HG02571 (cell line): ENCODE data around the gene LTBP4.

Experiments
- ATAC-seq: cut with Tn5 transposase; IDR thresholded peaks from one replicate; pipeline ENCODE4 v1.9.1; 2021; ENCODE audit warnings: mild to moderate bottlenecking, moderate library complexity; ENCODE audit not compliant: unreplicated experiment

Gene LTBP4

DNA sequence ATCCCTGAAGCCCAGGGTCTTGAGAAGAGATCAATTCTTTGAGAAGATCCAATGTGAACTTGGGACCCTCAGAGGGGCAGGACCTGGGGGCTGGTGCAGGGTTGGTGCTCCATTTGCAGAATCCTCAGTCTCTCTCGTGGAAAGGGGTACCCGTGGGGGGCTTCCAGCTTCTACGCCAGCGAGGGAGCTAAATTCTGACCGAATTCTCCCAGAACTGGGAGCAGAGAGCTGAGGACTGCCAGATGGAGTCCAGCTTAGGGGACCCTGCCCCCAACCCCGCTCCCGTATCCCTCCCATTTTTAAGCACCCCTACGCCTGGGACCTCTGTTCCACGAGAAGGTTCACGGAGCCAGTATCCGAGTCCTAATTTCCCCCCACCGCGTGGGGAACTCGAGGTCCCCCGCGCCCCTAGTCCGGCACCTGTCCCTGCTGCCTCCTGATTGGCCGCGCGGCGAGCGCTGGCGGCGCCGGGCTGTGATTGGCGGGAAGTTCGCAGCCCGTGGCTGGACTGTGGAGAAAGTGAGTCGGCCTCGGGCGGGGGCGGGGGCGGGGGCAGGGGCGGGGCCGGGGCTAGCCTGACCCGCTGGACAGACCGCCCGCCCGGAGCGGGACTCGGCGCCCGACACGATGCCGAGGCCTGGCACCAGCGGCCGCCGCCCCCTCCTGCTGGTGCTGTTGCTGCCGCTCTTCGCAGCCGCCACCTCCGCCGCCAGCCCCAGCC lies 4.4 kb upstream of the LTBP4 start:
- ATAC-seq: no peak

DNA sequence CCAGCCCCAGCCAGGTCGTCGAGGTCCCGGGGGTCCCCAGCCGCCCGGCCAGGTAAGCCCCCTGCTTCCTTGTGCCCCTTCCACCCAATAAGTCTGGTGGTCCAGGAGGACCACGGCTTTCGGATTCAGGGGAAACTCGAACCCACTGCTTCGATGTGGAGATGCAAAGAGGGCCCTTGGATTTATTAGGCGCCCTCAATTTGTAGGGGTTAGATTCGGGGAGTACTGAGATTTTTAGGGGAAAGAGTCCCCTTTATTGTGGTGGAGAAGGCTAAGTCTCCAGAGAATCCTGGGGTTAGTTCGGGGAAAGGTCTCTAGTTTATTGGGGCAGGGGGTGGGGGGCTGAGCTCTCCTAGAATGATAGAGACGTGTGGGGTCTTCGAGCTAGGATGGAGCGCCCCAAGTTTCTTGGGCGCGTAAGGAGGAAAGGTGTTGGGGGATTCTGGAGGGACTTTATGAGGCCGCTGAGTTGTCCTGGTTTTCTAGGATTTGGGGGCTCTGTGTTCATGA lies 3.8 kb upstream of the LTBP4 start:
- no peak for ATAC-seq

DNA sequence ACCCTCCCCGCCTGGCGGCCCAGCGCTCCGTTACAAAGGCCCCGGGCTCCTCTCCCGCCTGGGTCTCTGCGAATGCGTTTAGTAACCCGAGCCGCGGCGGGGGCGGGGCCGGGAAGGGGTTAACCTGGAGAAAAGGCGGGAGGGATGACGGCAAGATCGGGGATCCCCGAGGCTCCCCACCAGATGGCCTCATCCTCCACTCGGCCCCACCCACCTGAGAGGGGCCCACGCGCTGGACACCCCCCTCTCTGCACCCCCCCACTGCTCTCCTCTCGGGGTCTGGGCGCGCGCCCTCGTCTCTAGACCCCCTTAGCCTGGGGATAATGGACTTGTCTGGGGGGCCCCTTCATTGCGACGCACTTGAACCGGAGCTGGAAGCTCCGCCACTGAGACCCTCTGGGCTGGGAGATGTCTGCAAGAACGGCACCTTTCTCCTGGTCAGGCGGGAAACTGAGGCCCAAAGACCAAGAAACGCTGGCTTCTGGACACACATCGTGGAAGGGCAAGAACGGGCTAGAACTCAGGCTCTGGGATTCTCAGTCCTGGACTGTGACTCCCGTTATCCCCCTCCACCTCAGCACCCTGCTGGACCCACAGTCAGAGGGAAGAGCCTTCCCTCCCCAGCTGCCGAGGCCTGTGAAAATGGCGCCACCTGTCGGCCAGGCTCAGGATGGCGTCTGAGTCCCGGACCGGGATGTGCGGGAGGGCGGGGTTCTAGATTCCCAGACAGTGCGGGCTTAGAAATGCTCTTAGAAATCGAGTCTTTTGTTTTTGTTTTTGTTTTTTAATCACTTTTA lies 2.9 kb upstream of the LTBP4 start:
- no peak for ATAC-seq

DNA sequence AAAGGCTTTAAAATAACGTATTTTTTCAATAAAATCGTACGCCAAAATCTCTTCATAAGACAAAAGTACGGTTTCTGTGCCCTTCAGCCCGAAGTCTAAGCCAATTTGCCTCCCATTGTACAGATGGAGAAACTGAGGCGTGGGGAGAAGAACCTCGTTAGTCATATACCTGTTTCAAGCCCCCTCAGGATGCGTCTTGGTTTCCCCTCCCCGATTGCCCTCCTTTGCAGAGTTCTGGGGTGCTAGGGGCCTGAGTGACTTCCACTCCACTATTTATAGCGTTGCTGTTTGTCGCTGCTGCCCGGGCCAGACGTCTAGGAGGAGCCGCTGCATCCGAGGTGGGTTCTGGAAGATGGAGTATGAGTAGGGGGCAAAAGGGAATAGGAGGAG lies 2.3 kb upstream of the LTBP4 start:
- no peak for ATAC-seq

DNA sequence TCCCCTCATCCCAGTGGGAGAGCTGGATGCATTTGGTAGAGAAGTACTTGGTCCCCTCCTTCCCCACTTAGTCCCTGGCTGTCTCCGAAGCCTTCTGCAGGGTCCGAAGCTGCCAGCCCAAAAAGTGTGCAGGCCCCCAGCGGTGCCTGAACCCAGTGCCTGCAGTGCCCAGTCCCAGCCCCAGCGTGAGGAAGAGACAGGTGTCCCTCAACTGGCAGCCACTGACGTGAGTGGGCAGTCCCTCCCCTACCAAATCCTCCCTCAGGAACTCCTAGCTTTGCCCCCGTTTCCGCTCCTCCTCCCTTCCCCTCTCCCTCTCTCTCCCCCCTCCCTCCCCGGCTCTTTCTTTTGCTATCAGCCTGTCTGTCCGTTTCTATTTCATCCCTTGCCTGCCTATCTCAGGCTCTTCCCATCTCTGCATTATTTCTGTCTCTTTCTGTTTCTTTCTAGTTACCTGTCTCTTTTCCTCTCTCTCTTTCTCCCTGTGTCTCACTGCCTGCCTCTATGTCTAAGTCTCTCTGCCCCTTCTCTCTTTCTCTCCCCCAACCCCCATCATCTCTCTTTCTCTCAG lies 1.8 kb upstream of the LTBP4 start:
- no peak for ATAC-seq

DNA sequence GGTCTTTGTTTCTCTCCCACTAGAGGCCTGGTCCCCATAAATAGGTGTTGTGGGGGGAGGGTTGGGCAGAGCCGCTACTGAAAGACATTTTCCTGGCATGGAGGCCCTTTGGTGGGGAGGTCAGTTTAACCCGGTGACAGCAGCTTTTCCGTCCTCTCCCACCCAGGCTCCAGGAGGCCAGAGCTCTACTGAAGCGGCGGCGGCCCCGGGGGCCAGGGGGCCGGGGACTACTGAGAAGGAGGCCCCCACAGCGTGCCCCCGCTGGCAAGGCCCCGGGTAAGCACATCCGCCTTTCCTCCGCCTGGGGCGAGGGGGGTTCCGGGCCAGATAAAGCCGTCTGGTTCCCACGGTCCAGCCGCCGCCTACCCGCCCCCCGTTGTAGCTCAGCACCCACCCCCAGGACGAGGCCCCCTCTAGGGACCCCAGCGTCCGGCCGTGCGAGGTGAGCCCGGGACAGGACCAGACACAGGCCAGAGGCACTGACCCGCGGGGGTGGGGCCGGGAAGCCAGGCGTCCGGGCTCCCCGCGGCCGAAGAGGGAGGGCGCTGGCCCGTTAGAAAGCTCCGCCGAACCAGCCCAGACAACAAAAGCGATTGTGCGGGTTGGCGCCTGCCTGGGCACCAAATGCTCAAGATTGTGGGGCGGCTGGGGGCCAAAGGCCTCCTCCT lies 1.1 kb upstream of the LTBP4 start:
- no peak for ATAC-seq

DNA sequence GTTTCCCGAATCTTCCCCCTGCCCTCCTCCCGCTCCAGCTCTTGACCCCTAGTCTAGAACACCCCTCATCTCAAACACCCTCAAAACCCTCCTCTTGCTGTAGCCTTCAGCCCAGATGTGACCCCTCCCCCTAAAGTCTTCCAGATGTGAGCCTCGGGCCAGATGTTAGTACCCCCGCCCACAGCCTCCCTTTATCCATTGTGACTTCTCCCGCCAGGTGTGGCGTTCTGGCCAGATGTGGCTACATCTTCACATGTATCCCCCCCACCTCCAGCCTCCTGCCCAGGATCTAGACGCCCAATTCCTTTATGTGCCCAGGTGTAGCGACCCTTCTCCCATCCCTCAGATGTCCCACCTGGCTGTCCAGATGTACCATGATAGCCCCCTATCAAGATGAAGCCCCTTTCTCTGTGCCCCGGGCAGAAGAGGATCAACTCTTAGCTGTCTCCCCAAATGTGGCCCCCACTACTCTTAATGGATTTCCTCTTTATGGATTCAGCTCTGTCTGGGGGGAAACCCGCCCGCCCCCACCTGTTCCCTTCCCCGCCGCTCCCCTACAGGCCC lies 517 bp upstream of the LTBP4 start:
- no peak for ATAC-seq

DNA sequence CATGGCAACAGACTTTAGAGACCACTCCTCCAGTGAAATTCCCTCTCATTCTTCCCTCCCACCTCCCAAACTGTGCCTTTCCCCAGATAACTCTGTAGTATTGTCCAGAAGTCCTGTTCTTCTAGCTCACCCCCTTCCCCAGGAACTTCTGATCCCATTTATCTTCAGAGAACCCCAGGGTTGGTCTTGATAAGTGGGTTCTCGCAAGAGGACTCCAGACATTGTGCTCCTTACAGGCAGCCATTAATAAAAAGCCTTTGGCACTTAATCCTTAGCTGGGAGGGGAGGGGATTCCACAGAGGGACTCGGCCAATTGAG lies 1.9 kb downstream of the LTBP4 start:
- no peak for ATAC-seq

DNA sequence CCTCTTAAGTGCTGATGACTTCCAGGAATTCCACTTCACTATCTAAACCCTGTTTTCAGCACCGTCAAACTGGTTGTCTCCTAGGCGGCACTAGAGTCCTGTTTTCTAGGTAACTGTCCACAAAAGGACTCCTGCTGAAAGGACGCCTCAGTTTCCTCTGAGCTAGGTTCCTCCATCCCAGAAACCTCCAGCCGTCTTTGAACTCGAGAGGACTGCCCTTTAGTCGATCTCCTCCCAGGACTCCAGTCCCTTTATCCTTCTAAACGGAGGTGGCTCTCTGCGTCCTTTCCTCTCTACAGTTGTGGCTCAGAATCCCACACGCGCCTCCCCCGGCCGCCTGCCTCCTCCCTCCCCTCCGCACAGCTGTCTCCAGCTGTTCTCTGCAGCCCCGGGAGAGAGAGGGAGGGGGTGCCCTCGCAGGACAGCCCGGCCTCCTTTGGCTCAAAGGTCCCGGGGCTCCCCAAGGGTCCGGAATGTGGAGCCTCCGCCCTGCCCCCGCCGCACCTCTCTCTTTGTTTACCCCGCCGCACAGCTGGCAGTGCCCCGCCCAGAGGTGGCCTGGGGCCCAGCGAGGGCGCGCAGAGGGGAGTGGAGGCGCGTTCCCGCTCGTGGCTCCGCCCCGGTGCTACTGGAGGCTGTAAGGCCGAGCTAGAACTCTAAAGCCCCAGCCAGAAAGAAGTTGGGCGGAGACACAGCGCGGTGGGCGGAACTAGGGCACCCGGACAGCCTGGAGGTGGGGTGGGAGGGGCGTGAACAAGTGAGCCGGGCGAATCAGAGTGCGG lies 2.4 kb downstream of the LTBP4 start:
- ATAC-seq: peak; percentile 66

DNA sequence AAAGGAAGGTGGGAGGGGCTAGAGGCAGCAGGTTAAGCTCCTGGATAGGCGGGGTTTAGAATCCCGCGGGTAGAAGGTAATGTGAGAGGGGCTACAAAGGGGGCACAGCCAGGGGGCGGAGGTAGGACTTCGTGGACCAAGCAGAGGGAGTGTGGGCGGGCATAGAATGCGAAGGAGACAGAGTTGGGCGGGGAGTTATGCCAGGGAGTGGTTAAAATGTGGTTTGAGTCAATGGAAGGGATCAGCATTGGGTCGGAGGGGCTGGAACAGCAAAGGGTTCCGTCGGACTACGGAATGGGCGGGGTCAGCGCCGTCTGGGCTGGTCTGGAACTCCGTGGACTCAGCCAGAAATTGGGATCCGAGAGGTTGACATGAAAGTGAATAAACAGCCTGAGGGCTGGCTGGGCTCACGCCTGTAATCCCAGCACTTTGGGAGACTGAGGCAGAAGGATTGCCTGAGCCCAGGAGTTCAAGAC lies 3.0 kb downstream of the LTBP4 start:
- ATAC-seq: no peak

DNA sequence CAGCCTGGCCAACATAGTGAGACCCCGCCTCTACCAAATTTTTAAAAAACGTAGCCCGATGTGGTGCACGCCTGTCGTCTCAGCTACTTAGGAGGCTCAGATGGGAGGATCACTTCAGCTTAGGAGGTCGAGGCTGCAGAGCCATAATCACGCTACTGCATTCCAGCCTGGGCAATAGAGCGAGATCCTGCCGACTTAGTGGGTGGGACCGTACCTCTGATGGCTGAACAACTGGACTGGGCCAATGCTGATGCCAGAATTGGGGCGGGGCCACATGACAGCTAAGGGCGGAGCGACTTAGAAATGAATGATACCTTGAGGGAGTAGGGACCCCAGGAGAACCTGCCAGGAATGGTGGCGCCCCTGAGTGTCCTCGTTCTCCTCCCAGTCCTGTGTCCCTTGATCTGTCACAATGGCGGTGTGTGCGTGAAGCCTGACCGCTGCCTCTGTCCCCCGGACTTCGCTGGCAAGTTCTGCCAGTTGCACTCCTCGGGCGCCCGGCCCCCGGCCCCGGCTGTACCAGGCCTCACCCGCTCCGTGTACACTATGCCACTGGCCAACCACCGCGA lies 3.6 kb downstream of the LTBP4 start:
- no peak for ATAC-seq

DNA sequence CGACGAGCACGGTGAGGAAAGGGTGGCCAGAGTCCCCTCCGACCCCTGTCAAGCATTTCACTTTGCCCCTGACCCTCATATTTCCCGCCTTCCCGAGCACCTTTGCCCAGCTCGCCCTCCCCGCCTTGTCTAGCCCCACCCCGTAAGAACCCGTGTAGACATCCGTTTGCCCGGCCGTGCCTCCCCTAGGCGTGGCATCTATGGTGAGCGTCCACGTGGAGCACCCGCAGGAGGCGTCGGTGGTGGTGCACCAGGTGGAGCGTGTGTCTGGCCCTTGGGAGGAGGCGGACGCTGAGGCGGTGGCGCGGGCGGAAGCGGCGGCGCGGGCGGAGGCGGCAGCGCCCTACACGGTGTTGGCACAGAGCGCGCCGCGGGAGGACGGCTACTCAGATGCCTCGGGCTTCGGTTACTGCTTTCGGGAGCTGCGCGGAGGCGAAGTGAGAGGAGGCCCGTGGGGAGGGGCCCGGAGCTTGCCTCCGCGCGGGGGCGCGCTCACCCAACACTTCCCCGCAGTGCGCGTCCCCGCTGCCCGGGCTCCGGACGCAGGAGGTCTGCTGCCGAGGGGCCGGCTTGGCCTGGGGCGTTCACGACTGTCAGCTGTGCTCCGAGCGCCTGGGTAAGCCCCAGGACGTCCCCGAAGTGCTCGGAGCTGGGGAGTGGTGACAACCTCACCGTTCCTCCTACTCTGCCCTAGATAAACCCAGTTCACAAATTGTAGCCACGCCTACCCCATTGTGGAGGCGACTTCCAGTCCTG lies 4.2 kb downstream of the LTBP4 start:
- ATAC-seq: no peak

DNA sequence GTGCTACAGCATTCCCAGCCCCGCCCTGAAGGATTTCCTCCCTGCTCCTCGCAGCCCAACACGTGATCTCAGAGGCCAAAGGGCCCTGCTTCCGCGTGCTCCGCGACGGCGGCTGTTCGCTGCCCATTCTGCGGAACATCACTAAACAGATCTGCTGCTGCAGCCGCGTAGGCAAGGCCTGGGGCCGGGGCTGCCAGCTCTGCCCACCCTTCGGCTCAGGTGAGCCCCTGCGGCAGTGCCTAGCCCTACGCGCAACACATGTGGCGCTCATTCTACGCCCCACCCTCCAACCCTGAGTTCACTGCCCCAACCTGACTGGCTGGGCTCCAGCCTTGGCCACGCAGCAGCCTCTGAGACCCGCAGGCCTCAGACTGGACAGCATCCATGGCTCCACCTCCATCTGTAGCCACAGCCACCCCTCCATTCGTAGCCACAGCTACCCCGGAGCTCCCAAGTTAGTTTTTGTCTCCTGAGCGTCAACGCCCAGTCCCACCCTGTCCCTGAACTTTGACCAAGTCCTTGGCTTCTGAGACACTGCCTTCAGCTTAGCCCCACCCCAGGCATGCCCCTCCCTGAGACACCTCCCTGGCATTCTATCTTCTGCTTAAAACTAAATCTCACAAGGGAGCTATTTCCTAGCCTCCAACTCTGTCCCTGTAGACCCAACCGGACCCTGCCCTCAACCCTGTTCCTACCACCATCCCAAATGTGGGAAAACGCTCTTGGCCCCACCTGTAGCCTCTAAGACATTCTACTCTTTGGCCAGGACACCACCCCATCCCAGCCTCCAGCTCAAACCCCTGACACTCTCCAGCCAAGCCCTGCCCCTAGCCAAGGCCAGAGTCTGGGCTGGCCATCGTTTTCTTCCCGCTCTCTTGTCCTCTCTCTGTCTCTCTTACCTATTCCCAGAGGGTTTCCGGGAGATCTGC lies 6.4 kb downstream of the LTBP4 start:
- no peak for ATAC-seq

DNA sequence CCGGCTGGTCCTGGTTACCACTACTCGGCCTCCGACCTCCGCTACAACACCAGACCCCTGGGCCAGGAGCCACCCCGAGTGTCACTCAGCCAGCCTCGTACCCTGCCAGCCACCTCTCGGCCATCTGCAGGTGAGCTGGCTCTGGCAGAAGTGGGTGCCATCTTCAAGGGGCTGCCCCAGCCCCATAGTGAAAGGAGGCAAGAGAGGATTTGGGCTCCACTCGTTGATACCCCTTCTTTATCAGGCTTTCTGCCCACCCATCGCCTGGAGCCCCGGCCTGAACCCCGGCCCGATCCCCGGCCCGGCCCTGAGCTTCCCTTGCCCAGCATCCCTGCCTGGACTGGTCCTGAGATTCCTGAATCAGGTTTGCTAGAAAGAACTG lies 7.1 kb downstream of the LTBP4 start:
- no peak for ATAC-seq

DNA sequence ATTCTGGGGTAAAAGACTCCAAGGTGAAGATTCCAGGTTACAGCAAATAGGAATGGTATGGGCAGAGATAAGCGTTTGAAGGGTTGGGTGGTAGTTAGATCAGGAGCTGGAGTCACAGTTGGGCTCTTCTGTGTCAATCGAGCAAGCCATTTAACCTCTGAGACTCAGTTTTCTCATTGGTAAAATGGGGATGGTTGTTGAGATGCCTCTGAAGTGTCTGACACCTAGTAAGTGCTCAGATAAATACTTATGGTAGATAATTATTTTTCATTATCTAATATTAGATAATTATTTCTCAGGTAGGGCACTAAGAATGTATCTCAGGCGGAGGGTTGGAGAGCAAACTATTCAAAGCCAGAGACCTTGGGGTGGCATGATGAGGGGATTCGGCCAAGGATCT lies 7.8 kb downstream of the LTBP4 start:
- no peak for ATAC-seq

DNA sequence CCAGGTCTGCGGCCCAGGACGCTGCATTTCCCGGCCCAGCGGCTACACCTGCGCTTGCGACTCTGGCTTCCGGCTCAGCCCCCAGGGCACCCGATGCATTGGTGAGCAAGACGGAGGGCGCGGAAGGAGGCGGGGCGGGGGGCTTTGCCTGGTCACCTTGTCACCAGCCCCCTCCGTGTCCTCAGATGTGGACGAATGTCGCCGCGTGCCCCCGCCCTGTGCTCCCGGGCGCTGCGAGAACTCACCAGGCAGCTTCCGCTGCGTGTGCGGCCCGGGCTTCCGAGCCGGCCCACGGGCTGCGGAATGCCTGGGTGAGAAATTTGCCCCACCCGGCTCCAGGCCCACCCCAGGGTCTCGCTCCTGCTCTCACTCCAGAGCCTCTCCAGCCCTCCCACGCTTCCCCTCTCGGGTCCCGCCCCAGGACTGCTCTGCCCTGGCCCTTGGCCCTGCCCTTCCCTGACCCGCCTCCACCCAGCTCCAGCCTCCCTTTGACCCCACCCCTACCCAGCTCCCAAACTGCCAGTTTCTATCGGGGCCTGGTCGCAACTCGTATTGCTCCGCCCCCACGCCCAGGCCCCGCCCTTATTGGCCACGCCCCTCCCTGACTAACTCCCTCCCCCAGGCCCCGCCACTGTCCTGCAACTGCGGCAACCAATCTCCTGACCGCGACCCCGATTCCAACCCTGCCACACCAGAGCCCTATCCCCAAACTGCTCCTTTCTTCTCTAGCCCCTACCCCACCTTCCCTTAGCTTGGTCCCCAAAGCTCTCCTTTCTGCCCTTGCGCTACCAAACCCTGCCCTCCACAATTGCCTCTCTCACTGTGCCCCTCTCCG lies 8.6 kb downstream of the LTBP4 start:
- ATAC-seq: peak; percentile 31

DNA sequence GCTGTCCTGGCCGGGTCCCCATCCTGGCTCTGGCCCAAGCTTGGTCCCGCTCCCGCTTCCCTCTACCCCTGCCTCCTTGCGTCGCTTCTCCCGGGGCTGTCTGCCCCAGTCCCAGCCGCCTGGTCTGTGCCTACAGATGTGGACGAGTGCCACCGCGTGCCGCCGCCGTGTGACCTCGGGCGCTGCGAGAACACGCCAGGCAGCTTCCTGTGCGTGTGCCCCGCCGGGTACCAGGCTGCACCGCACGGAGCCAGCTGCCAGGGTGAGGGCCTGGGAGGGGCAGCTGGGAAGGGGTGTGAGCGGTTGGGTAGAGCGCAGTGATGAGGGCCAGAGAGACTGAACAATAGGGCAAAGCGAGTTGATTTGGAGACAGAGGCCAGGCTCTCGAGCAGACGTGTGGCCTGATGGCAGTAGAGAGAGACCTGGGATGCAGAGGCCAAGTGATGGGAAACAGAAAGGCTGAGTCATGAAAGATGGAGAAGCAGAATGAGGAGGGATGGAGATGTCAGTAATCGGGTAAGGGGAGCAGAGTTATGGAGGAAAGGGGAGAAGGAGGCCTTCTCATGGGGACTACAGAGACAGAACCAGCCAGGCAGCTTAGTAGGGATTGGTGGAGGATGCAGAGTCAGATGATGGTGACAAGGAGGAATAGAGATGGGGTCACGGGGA lies 9.4 kb downstream of the LTBP4 start:
- no peak for ATAC-seq
